GM10248 (cell line): ENCODE data around the gene WHAMM.
"Not testable (repeated sequence)": the region's sequence is repeated elsewhere in the genome, so short reads cannot be mapped to it uniquely, and the experiment has no call there.

Source experiments
- CTCF ChIA-PET: fragments of 300-600 bp; sonication (Branson Sonifier 250); formaldehyde crosslinking; extraction: SDS; loops from one replicate; lab custom pipeline; 2021; ENCODE audit warnings: antibody characterized with exemption; lab: Yijun Ruan, JAX
- POLR2A ChIA-PET: fragments of 350-650 bp; sonication (Branson Sonifier 250); formaldehyde crosslinking; extraction: SDS; loops from one replicate; lab custom pipeline; 2020; ENCODE audit warnings: antibody characterized with exemption; lab: Yijun Ruan, JAX
- DNase-seq: peaks from one replicate; pipeline ENCODE4 v3.0.0; 2012; ENCODE audit errors: extremely low spot score
- CTCF ChIP-seq: IDR thresholded peaks from 2 replicates; pipeline ENCODE4 v1.5.1; 2012; ENCODE audit warnings: mild to moderate bottlenecking, low read depth; ENCODE audit errors: extremely low read depth, missing control alignments, control extremely low read depth

WHAMM gene

GRCh38 chr15:82856397-82857170, 47.2 kb downstream of the WHAMM start:
- CTCF ChIA-PET = interaction anchor here (1.6 kb wide), 1 partner anchor 146 kb away, joined by 4 read pairs; no protein-coding TSS in a partner anchor
- no peak for TF ChIP-seq CTCF
- DNase-seq = no peak
- POLR2A ChIA-PET = no interaction called here

- no peak for TF ChIP-seq CTCF
- ChIA-PET POLR2A (no interaction called here), CTCF (no interaction called here)
- DNase-seq = no peak
Measured at GRCh38 chr15:82858932-82859331, 49.5 kb downstream of the WHAMM start.

GRCh38 chr15:82862886-82863285, 53.5 kb downstream of the WHAMM start:
- DNase-seq = no peak
- TF ChIP-seq CTCF = no peak
- POLR2A ChIA-PET = no interaction called here
- CTCF ChIA-PET = interaction anchor here (3.8 kb wide), 1 partner anchor 12 kb away, joined by 20 read pairs; no protein-coding TSS in a partner anchor

GRCh38 chr15:82864967-82865366, 55.5 kb downstream of the WHAMM start:
- no peak for TF ChIP-seq CTCF
- DNase-seq = no peak
- POLR2A ChIA-PET = no interaction called here
- CTCF ChIA-PET = interaction anchor here (0.7 to 1.2 kb wide), 3 partner anchors 10 to 24 kb away, joined by 3 read pairs; no protein-coding TSS in a partner anchor

- POLR2A ChIA-PET, DNase-seq: not testable (repeated sequence)
- CTCF ChIA-PET = interaction anchor here (1.2 kb wide), 1 partner anchor 11 kb away, joined by 3 read pairs; no protein-coding TSS in a partner anchor
Measured at GRCh38 chr15:82865581-82865980, 56.2 kb downstream of the WHAMM start.

GRCh38 chr15:82865981-82866380, 56.6 kb downstream of the WHAMM start:
- DNase-seq, POLR2A ChIA-PET: not testable (repeated sequence)
- CTCF ChIA-PET = interaction anchor here (1.2 kb wide), 2 partner anchors 11 to 14 kb away, joined by 3 read pairs; no protein-coding TSS in a partner anchor

GRCh38 chr15:82870727-82871320, 61.4 kb downstream of the WHAMM start:
- POLR2A ChIA-PET = no interaction called here
- CTCF ChIA-PET = interaction anchor here (1.3 kb wide), 1 partner anchor 21 kb away, joined by 4 read pairs; no protein-coding TSS in a partner anchor
- no peak for DNase-seq
- no peak for TF ChIP-seq CTCF
